CD4-positive, alpha-beta T cell (primary cell): ENCODE results near the gene PIM2. TPM values are rescaled to one million over a fixed set of nuclear protein-coding genes. Genes with fewer than 3 reads are reported as not detected.

Experiments
- ATAC-seq: fragments of 200-7000 bp; cut with Tn5 transposase; one replicate; pipeline ENCODE4 v1.10.0; 2022; ENCODE audit warnings: mild to moderate bottlenecking; ENCODE audit not compliant: poor library complexity
- CTCF ChIA-PET: fragments of 350-600 bp; sonication (Branson Sonifier 250); formaldehyde crosslinking; loops from one replicate; lab custom pipeline; 2021; ENCODE audit warnings: antibody characterized with exemption, inconsistent platforms; lab: Charles Lee
- POLR2A ChIA-PET: fragments of 350-600 bp; sonication (Branson Sonifier 250); formaldehyde crosslinking; loops from one replicate; lab custom pipeline; 2021; ENCODE audit warnings: antibody characterized with exemption, inconsistent platforms; lab: Charles Lee
- DNase-seq, 14 experiments: peaks; one replicate each; pipeline ENCODE4 v3.0.0-alpha.2; 2013 to 2020; ENCODE audit warnings: mixed read lengths in 2 of 14
- H3K27ac ChIP-seq, 2 donors: one replicate each; pipeline versions ENCODE4 v1.5.1 to v1.7.0; 2013; ENCODE audit warnings: low read length in 2 of 2, low read depth in 1 of 2, mild to moderate bottlenecking in 1 of 2
- H3K27me3 ChIP-seq, 2 experiments: 1 replicate in 1 of 2; 2 replicates in 1 of 2; pipeline versions ENCODE4 v1.6.1 to v1.7.0; 2013; ENCODE audit warnings: low read length in 2 of 2, control low read depth in 1 of 2, mild to moderate bottlenecking in 1 of 2, moderate library complexity in 1 of 2; ENCODE audit not compliant: insufficient read depth in 2 of 2, control insufficient read depth in 1 of 2
- H3K36me3 ChIP-seq: one replicate; pipeline ENCODE4 v1.6.1; 2013; ENCODE audit warnings: low read length, control low read depth; ENCODE audit not compliant: insufficient read depth
- H3K4me1 ChIP-seq: one replicate; pipeline ENCODE4 v1.6.1; 2013; ENCODE audit warnings: low read length, control low read depth; ENCODE audit not compliant: insufficient read depth
- H3K4me3 ChIP-seq: one replicate; pipeline ENCODE4 v1.5.1; 2013; ENCODE audit warnings: mild to moderate bottlenecking, low read length, moderate library complexity
- H3K9me3 ChIP-seq, 2 experiments: 1 replicate in 1 of 2; 2 replicates in 1 of 2; pipeline versions ENCODE4 v1.6.1 to v1.7.0; 2013; ENCODE audit warnings: low read length in 2 of 2, mild to moderate bottlenecking in 2 of 2, control low read depth in 1 of 2, moderate library complexity in 1 of 2; ENCODE audit not compliant: control insufficient read depth in 1 of 2, insufficient read depth in 1 of 2
- H3K27ac Mint-ChIP-seq: one replicate; pipeline ENCODE4 v1.8.0; 2020; ENCODE audit warnings: mixed read lengths
- H3K27me3 Mint-ChIP-seq: one replicate; pipeline ENCODE4 v1.8.0; 2021; ENCODE audit warnings: mixed read lengths
- H3K36me3 Mint-ChIP-seq: one replicate; pipeline ENCODE4 v1.8.0; 2021; ENCODE audit warnings: low read depth, mixed read lengths
- H3K4me1 Mint-ChIP-seq: one replicate; pipeline ENCODE4 v1.8.0; 2021; ENCODE audit warnings: low read depth, mixed read lengths
- H3K4me3 Mint-ChIP-seq: one replicate; pipeline ENCODE4 v1.8.0; 2020; ENCODE audit warnings: mild to moderate bottlenecking, mixed read lengths
- H3K9me3 Mint-ChIP-seq: one replicate; pipeline ENCODE4 v1.8.0; 2020; ENCODE audit warnings: mixed read lengths
- intact Hi-C, 2 experiments: fragments of 100-400 bp; cut with DNase I in 1 of 2; cut with micrococcal nuclease in 1 of 2; formaldehyde crosslinking; loops; one replicate each; pipeline versions ENCODE4 v1.15.1 to v1.9.0; 2023 to 2025; cut with DNase I, micrococcal nuclease
- total RNA-seq, 174 experiments: library from RNA in 2 of 174; stranded (reverse) in 2 of 174; gene quantifications; one replicate each; pipeline ENCODE4 v1.2.3 and lab custom pipeline; 2021 to 2026
- TF ChIP-seq, protein P1 (sequence below): fragments of 200-600 bp; IDR thresholded peaks from one replicate; pipeline ENCODE4 v1.8.0; 2022; ENCODE audit warnings: antibody characterized with exemption, mild to moderate bottlenecking

Gene PIM2
- total RNA-seq, 2 experiments from 2014 or later: 212 to 225 TPM

DNA sequence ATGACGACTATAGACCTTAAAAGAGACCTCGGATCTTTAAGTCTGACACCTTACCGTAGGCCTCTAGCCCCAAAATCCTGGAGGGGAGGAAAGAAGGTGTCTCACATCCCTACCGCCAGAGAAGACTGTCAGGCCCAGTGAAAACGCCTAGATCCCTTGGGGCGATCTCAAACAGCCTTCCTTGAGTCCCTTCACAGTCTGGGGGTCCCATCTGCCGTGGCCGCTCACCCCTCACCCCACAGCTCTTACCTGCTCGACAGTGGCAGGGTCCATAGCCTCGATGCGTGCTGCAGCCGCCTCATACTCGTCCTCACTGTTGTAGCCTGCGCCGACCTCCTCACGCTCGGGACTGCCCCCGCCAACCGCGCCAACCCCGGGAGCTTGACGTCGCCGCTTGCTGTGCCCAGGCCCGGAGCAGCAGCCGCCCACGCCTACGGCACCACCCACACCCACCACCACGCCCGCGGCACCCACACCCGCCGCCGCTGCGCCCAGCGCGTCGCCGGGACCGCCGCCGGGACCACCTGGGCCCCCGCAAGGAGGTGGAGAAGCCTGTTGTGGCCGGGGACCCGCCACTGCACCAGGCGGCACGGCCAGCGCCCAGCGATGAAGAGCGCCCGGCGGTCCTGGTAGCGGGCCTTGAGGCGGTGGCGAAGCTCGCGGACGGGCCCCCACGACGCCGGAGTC is 38.0 kb upstream of the PIM2 start:
- Histone ChIP-seq H3K4me1 (peaks cover 62% of the 10 kb centered on the region), H3K4me3 (peak overlapping the region; percentile 70), H3K36me3 (peaks cover 31% of the 10 kb centered on the region), H3K27ac (peak overlapping the region; percentile 62 to 68), H3K27me3 (no peaks in the 10 kb centered on the region), H3K9me3 (no peaks in the 10 kb centered on the region)
- POLR2A ChIA-PET: interaction anchor here (0.5 to 5.4 kb wide), 15 partner anchors 18 to 809 kb away, joined by 3 to 150 read pairs (median 22); partner anchors contain the start of genes GRIPAP1, HDAC6, PIM2 and PQBP1
- intact Hi-C loops: loop anchor here (1.0 to 10.0 kb wide), 7 partner anchors 40 to 360 kb away; partner anchors contain the start of genes HDAC6 (in 2 of the 2), GRIPAP1 (in 1 of the 2), PIM2 (in 1 of the 2) and TFE3 (in 1 of the 2)
- peak overlapping the region; percentile 88 for H3K4me3 Mint-ChIP-seq
- no peaks in the 10 kb centered on the region for H3K27me3 Mint-ChIP-seq
- ATAC-seq: peak; percentile 15
- peaks cover 62% of the 10 kb centered on the region for H3K4me1 Mint-ChIP-seq
- CTCF ChIA-PET: interaction anchor here (1.0 to 1.7 kb wide), 3 partner anchors 11 to 66 kb away, joined by 3 to 4 read pairs (median 3); partner anchors contain the start of gene KCND1
- H3K36me3 Mint-ChIP-seq: peaks cover 58% of the 10 kb centered on the region
- TF ChIP-seq, protein P1, sequence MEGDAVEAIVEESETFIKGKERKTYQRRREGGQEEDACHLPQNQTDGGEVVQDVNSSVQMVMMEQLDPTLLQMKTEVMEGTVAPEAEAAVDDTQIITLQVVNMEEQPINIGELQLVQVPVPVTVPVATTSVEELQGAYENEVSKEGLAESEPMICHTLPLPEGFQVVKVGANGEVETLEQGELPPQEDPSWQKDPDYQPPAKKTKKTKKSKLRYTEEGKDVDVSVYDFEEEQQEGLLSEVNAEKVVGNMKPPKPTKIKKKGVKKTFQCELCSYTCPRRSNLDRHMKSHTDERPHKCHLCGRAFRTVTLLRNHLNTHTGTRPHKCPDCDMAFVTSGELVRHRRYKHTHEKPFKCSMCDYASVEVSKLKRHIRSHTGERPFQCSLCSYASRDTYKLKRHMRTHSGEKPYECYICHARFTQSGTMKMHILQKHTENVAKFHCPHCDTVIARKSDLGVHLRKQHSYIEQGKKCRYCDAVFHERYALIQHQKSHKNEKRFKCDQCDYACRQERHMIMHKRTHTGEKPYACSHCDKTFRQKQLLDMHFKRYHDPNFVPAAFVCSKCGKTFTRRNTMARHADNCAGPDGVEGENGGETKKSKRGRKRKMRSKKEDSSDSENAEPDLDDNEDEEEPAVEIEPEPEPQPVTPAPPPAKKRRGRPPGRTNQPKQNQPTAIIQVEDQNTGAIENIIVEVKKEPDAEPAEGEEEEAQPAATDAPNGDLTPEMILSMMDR: no peak
- H3K27ac Mint-ChIP-seq: peak overlapping the region; percentile 99
- no peaks in the 10 kb centered on the region for H3K9me3 Mint-ChIP-seq
- peak in 11 of 14 experiments; percentile 27 to 93 (median 47) for DNase-seq

DNA sequence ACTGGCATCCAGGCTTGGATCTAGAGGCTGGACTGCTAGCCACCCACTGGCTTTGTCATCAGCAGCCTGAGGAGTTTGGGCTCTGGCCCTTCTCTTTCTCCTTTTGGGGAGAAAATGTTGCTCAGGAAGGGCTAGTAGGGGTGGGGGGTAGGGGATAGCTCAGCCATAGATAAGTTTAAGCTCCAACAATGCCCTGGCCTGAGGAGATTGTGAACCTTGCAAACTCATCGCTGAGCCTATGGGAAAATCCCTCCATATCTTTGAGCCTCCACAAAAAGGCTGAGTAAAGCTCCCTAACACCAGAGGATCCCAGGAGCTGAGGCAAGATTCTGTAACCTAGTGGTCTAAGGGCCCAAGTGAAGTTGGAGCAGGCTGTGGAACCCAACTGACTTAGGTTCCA is 29.8 kb upstream of the PIM2 start:
- no peak overlapping the region for H3K4me3 ChIP-seq
- Mint-ChIP-seq H3K27me3 (no peaks in the 10 kb centered on the region), H3K36me3 (peaks cover 30% of the 10 kb centered on the region), H3K4me3 (no peak overlapping the region), H3K9me3 (no peaks in the 10 kb centered on the region), H3K27ac (no peak overlapping the region), H3K4me1 (peaks cover 41% of the 10 kb centered on the region)
- no peaks in the 10 kb centered on the region for H3K9me3 ChIP-seq
- DNase-seq: no peak
- CTCF ChIA-PET: interaction anchor here (1.4 kb wide), 1 partner anchor 11 kb away, joined by 3 read pairs; no protein-coding TSS in a partner anchor
- TF ChIP-seq, protein P1: no peak
- intact Hi-C loops: loop anchor here in 1 of 2 experiments (5.0 kb wide), 1 partner anchor 36 kb away; the partner anchor contains the start of gene SLC35A2
- no peaks in the 10 kb centered on the region for H3K27me3 ChIP-seq
- POLR2A ChIA-PET: interaction anchor here (1.2 to 1.5 kb wide), 3 partner anchors 9 to 10 kb away, joined by 3 to 7 read pairs (median 4); partner anchors contain the start of gene OTUD5
- no peak overlapping the region for H3K27ac ChIP-seq
- ATAC-seq: no peak
- H3K4me1 ChIP-seq: peaks cover 71% of the 10 kb centered on the region
- H3K36me3 ChIP-seq: peaks cover 20% of the 10 kb centered on the region

DNA sequence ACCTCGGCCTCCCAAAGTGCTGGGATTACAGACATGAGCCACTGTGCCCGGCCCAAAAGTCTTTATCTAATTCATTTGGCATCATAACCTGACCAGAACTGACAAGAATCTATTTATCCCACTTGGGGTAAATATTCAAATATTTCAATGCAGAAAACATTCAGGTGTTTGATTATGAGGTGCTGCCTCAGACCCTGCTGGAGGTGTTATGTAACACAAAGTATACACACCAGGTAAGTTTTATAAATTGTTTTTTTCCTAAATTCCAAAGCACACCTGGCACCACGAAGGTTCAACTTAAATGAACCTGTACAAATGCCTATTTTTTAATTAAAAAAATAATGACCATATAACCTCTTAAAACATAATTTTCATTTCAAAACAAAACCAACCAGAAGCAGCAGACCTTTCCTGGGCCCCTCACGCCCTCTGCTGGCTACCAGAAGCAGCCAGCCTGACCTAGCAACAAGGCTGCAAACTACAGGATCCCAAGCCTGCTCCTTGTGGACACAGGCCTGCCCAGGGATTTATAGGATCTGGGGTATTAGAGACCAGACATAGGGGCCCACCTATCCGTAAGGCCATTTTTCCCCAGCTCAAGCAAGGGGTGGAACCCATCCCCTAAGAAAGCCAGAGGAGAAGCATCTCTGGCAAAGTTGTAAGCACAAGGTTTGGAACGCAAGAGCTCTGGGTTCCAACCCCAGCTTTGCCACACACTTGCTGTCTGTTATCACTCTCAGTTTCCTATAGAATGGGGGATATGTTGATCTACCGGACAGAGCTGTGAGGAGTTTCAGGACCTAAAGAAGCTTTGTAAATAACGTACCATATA is 26.9 kb upstream of the PIM2 start:
- peak overlapping the region; percentile 74 for H3K27ac Mint-ChIP-seq
- peaks cover 20% of the 10 kb centered on the region for H3K36me3 ChIP-seq
- POLR2A ChIA-PET: interaction anchor here (1.0 to 2.8 kb wide), 6 partner anchors 9 to 54 kb away, joined by 3 to 16 read pairs (median 6); partner anchors contain the start of genes OTUD5, PIM2 and SLC35A2
- no peaks in the 10 kb centered on the region for H3K9me3 Mint-ChIP-seq
- no peaks in the 10 kb centered on the region for H3K27me3 ChIP-seq
- H3K4me3 Mint-ChIP-seq: no peak overlapping the region
- CTCF ChIA-PET: interaction anchor here (1.0 to 1.8 kb wide), 5 partner anchors 8 to 54 kb away, joined by 3 to 7 read pairs (median 3); no protein-coding TSS in a partner anchor
- H3K36me3 Mint-ChIP-seq: peaks cover 36% of the 10 kb centered on the region
- no peaks in the 10 kb centered on the region for H3K9me3 ChIP-seq
- TF ChIP-seq, protein P1: peak; percentile 71
- H3K4me3 ChIP-seq: no peak overlapping the region
- peak overlapping the region in 1 of 2 donors; percentile 22 for H3K27ac ChIP-seq
- H3K4me1 ChIP-seq: peaks cover 74% of the 10 kb centered on the region
- intact Hi-C loops: loop anchor here (2.0 to 5.0 kb wide), 3 partner anchors 33 to 297 kb away; partner anchors contain the start of gene SLC35A2 (in 1 of the 2)
- peak; percentile 30 to 75 (median 52) for DNase-seq
- no peaks in the 10 kb centered on the region for H3K27me3 Mint-ChIP-seq
- peak; percentile 67 for ATAC-seq
- H3K4me1 Mint-ChIP-seq: peaks cover 49% of the 10 kb centered on the region
